ENCODE measurements around the gene MACO1. TPM values are rescaled to one million over a fixed set of nuclear protein-coding genes. Genes with fewer than 3 reads are reported as not detected.

Gene MACO1
- total and polyA plus RNA-seq, 9 of the 15 experiments (the other 6 are each of a cell fraction or from before 2014, with no cell fraction given), result 4.6 to 28.4 (median 21.7) TPM

DNA sequence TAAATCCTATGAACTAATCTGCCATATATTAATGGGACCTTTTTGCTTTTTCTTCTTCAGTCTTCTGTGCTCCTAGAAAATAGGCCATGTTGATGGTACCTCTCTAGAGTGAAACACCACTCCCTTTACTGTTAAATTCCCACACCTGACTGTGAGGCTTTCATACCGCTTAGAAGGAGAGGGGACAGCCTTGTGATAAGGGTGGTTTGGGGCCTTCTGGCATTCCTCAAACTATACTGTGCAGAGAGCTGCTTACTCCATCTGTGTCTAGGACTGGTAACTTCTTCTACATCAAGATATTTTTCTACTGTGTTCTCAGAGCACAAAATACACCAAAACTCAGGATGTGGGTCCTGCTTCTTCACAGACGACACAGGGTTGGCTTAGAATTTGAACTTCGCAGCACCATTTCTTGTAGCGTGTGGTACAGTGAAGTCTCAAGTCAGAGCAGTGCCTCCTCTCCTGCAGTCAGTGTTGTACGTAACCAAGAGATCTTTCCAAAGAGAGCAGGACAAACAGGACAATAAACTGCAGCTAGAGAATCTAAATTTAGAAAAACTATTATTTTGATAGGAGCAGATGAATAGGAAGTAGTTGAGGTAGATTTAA, 43.8 kb downstream of the MACO1 start (continued):
- TF ChIP-seq, protein P1, sequence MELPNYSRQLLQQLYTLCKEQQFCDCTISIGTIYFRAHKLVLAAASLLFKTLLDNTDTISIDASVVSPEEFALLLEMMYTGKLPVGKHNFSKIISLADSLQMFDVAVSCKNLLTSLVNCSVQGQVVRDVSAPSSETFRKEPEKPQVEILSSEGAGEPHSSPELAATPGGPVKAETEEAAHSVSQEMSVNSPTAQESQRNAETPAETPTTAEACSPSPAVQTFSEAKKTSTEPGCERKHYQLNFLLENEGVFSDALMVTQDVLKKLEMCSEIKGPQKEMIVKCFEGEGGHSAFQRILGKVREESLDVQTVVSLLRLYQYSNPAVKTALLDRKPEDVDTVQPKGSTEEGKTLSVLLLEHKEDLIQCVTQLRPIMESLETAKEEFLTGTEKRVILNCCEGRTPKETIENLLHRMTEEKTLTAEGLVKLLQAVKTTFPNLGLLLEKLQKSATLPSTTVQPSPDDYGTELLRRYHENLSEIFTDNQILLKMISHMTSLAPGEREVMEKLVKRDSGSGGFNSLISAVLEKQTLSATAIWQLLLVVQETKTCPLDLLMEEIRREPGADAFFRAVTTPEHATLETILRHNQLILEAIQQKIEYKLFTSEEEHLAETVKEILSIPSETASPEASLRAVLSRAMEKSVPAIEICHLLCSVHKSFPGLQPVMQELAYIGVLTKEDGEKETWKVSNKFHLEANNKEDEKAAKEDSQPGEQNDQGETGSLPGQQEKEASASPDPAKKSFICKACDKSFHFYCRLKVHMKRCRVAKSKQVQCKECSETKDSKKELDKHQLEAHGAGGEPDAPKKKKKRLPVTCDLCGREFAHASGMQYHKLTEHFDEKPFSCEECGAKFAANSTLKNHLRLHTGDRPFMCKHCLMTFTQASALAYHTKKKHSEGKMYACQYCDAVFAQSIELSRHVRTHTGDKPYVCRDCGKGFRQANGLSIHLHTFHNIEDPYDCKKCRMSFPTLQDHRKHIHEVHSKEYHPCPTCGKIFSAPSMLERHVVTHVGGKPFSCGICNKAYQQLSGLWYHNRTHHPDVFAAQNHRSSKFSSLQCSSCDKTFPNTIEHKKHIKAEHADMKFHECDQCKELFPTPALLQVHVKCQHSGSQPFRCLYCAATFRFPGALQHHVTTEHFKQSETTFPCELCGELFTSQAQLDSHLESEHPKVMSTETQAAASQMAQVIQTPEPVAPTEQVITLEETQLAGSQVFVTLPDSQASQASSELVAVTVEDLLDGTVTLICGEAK (IDR thresholded peaks at IDR 0.05), result no peak
- TF ChIP-seq, protein P1 (CRISPR knock-in tag; IDR thresholded peaks at IDR 0.05), result no peak
- TF ChIP-seq, protein P2, sequence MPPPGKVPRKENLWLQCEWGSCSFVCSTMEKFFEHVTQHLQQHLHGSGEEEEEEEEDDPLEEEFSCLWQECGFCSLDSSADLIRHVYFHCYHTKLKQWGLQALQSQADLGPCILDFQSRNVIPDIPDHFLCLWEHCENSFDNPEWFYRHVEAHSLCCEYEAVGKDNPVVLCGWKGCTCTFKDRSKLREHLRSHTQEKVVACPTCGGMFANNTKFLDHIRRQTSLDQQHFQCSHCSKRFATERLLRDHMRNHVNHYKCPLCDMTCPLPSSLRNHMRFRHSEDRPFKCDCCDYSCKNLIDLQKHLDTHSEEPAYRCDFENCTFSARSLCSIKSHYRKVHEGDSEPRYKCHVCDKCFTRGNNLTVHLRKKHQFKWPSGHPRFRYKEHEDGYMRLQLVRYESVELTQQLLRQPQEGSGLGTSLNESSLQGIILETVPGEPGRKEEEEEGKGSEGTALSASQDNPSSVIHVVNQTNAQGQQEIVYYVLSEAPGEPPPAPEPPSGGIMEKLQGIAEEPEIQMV (tag; conservative IDR thresholded peaks at IDR 0.05; ENCODE audit: low read depth), result no peak
- no peak for TF ChIP-seq CREM (IDR thresholded peaks at IDR 0.05; ENCODE audit: low read depth)

Data from K562 (cell line).